HFF-Myc (cell line): ENCODE data around the gene ZNRF1.

Experiments used
- DNase-seq: peaks from one replicate; pipeline ENCODE4 v3.0.0-alpha.2; 2011; ENCODE audit warnings: low read depth; ENCODE audit errors: extremely low read depth
- H3K4me3 ChIP-seq: replicated peaks from 2 replicates; pipeline ENCODE4 v1.5.1; 2011; ENCODE audit warnings: low read depth, mild to moderate bottlenecking, control low read depth, low read length
- TF ChIP-seq, protein P1 (sequence below): IDR thresholded peaks from 2 replicates; pipeline ENCODE4 v1.5.1; 2012; ENCODE audit warnings: mild to moderate bottlenecking, low read depth, low read length, control low read depth; ENCODE audit errors: missing control alignments

ZNRF1 gene

DNA sequence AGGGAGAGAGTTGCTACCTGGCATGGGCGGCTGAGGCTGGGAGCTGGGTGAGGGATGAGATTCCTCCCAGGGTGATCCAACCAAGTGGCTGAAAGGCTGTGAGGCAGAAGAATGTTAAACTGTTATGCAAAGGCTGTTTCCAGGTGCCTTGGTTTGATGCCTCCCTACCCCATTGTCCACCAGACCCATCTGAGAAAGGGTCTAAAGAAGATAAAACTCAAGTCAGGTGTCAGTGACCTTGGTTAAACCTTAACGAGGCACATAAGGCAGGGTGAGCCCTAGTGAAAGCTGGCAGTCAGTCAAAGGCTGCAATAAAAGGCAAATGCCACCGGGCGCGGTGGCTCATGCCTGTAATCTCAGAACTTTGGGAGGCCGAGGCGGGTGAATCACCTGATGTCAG, 94.0 kb downstream of the ZNRF1 start:
- TF ChIP-seq, protein P1, sequence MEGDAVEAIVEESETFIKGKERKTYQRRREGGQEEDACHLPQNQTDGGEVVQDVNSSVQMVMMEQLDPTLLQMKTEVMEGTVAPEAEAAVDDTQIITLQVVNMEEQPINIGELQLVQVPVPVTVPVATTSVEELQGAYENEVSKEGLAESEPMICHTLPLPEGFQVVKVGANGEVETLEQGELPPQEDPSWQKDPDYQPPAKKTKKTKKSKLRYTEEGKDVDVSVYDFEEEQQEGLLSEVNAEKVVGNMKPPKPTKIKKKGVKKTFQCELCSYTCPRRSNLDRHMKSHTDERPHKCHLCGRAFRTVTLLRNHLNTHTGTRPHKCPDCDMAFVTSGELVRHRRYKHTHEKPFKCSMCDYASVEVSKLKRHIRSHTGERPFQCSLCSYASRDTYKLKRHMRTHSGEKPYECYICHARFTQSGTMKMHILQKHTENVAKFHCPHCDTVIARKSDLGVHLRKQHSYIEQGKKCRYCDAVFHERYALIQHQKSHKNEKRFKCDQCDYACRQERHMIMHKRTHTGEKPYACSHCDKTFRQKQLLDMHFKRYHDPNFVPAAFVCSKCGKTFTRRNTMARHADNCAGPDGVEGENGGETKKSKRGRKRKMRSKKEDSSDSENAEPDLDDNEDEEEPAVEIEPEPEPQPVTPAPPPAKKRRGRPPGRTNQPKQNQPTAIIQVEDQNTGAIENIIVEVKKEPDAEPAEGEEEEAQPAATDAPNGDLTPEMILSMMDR: no peak
- no peak overlapping the region for H3K4me3 ChIP-seq
- no peak for DNase-seq

DNA sequence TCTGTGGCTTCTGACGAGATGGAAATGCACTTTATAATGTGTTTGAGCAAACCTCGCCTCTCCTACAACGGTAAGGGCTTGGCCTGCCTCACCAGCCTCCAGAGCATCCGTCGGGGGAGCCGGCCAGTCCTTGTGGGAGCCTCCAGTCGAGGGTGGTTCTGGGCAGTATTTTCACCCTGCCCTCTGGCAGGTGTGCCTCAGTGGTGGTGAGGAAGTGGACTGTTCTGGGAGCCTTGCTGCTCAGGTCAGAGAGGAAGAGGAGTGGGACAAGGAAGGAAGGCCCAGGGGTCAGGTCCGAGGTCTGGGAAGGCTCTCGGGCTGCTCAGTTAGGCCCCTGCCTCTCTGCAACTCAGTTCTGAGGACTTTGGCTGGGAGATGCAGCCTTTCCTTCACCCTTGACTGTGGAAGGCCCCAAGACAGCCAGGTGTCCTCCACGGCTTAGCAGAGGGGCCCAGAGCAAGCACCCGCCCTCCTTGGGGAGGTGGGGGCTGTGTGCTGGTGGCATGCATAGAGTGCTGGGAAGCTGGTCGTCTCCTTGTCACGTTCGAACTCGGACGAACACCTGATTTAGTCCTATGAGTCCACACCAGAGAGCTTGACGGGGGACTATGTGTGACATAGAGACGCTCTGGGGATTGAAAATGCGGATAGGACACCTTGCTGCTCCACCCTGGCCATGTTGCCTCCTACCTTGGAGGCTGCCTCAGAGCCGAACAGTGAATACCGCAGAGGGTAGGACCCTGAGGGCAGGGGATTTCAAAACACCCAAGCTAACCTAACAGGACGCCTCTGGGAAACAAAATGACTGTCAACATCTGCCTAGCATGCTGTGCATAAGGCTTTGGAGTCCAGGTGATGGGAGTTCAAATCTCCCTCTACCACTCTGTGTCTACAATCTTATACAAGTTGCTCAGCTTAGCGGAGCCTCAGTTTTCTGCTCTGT, 95.0 kb downstream of the ZNRF1 start:
- DNase-seq: no peak
- TF ChIP-seq, protein P1: no peak
- H3K4me3 ChIP-seq: no peak overlapping the region

DNA sequence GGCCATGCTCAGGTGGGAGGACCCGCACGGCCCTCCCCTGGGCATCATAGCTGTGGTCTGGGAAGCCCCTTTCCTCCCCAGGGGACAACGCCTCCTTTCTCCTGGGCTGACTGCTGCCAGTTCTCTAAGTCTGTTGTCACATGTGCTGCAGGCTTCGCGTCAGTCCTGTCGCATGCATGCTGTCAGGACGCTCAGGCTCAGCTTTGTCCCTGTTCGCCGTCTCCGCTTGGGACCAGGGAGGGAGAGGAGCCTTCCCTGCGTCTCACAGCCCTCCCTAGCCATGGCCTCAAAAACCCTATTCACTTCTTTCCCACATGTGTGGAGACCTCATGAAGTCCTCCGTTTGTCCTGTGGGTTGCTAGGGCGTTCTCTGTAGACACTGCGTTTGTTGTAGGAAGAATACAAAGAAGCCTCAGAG, 96.4 kb downstream of the ZNRF1 start:
- H3K4me3 ChIP-seq: no peak overlapping the region
- TF ChIP-seq, protein P1: no peak
- DNase-seq: no peak

DNA sequence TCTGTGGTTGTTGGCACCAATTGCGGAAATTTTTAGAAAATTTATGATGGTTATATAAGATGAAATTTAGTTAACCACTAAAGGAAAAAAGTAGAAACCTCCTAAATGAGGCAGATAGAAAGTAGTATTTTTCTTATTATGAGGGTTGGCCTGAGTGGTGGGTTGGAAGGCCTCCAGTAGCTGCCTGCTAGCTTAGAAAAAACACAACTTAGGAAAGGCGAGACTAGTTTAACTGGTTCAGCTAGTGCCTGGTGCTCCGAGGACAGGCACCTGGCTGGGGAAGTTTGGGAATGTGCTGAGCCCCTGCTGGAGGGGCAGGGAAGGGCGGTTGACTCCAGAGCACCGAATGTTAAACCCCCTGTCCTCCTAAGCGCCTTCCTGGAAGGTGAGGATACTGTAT, 97.8 kb downstream of the ZNRF1 start:
- no peak overlapping the region for H3K4me3 ChIP-seq
- no peak for DNase-seq
- TF ChIP-seq, protein P1: peak; percentile 38

DNA sequence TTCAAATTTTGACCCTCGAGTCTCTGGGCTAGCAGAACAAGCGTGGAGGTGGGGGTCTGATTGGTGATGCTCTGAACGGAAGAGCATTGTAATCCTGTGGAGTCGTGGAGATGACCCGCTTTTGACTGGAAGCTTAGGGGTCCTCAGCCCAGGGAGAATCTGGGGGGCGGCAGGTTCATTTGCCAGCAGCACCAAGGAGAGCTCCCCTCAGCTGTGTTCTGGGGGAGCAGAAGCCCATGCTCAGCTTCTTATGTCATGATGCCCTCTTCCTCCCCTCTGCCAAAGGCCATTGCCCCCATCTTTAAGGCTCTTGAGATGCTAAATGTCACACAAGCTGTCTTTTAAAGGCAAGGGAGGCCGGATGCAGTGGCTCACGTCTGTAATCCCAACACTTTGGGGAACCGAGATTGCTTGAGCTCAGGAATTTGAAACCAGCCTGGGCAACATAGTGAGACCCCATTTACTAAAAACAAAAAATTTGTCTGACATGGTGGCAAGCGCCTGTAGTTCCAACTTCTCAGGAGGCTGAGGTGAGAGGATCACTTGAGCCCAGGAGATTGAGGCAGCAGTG, 98.5 kb downstream of the ZNRF1 start:
- DNase-seq: no peak
- TF ChIP-seq, protein P1: no peak
- H3K4me3 ChIP-seq: no peak overlapping the region

DNA sequence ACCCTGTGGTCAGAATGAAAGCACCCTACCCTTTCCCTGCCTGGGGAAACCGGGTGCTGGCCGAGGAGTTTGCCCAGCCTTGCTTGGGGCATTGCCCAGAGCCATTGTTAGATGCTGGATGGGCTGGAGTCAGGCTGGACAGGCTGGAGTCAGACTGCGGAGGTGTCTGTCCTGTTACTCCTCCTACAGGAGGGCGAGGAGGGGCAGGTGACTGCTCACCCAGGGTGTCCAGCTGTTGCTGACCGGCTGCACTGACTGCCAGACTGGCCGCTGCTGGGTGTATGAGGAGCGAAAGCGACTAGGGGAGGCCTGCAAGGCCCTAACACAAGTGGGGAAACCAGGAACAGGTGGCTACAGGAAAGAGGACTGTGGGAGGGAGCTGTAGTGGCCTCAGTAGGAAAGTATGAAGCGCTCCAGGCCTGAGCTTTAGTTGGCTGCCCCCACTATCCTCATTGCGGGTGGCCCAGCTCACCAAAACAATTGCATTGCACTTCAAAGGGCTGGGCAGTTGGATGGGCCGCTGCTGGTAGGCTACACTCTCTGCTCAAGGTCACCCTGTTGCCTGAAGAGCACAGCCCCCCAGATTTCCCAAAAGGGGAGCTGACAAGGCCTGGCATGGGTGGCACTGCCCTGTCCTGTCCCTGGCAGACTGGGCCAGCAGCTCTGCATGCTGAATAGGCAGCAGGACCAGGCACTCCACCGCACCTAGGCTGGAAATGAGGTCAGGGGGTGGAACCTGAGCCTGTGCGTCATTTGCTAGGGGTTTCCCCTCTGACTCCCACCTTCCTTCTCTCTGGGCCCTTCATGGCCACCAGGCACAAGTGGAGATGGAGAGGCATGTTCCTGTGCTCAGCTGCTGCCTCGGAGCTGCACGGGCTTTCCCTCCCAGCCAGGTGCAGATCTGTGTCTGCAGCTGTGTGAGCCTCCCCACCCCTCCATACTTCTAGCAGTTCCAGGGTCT, 99.4 kb downstream of the ZNRF1 start:
- no peak for DNase-seq
- TF ChIP-seq, protein P1: no peak
- H3K4me3 ChIP-seq: no peak overlapping the region
